SK-MEL-5 (cell line): ENCODE results near the gene GH2. TPM values are rescaled to one million over a fixed set of nuclear protein-coding genes. Genes with fewer than 3 reads are reported as not detected.

Experiments
- DNase-seq: peaks from one replicate; pipeline ENCODE4 v3.0.0-alpha.2; 2016; ENCODE audit warnings: low read depth, low spot score
- in situ Hi-C: cut with HindIII; loops from 2 replicates; pipeline ENCODE4 v1.10.0; 2016; ENCODE audit warnings: low sequenced_read_pairs, high pct_unique_total_duplicates, low pct_unique_long_range_greater_than_20kb
- small RNA-seq, 2 experiments: library from RNA; depleted of rRNA; stranded (forward); fragments of <200 nt; gene quantifications; one replicate each; pipeline ENCODE3, GENCODE V24; 2014
- total RNA-seq: library from RNA; depleted of rRNA; stranded (reverse); fragments of >200 nt; shearing (Covaris generic); gene quantifications from 2 replicates; pipeline ENCODE4 v1.2.3, GENCODE V29; 2014; rRNA removed

The GH2 gene
- total RNA-seq, 1 experiment from 2014 or later: not detected

DNA sequence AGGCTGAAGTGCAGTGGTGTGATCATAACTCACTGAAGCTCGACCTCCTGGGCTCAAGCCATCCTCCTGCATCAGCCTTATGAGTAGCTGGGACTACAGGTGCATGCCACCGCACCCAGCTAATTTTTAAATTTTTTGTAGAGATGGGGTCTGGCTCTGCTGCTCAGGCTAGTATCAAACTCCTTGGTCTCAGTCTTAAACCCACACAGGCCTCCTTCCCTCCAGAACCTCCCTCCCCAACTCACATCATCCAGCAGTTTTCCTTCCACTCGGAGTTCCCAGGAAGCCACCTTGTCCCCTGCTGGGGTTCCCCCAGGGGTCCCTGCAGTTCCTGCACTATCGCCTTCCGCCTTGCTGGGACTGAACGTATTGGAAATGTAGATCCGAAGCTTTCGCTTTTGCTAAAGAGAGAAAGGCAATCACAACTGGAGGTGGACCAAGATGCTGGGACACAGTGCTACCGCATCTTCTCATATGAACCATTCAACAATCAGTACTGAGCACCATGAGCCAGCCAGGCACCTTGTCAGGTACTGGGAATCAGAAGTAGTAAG, 46.5 kb downstream of the GH2 start:
- no peak for DNase-seq
- in situ Hi-C loops: no loop called here

DNA sequence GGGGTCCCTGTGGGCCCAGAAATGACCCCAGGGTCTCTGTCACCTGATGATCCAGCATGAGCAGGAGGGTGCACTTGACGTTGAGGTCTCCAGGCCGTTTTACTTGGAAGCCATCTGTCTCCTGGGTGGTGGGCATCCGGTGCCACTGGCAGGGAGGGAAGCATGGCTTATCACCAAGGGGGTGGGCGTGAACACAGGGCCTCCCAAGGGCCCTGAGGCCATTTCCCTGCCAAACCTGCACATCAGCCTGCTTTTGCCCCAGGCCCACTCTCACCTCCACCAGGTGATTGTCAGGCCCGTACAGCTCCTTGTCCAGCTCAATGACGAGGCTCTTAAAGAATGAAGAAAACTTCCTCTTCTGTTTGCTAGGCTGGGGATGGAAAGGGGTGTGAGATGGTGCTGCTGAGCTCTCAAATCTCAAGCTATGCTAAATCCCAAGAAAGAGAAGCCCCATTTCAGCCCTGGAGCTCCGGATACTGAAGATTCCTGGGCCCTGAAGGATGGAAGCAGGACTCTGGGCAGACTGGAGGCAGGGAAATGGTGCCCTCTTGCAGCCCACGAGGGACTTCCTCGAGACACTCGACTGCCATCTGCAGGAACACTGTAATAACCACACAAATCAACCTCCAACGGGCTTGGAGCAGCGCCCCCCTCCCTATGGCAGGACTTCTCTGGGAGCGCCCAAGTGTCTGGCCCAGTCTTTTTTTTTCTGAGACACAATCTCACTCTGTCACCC, 47.1 kb downstream of the GH2 start:
- DNase-seq: peak; percentile 95
- in situ Hi-C loops: no loop called here

DNA sequence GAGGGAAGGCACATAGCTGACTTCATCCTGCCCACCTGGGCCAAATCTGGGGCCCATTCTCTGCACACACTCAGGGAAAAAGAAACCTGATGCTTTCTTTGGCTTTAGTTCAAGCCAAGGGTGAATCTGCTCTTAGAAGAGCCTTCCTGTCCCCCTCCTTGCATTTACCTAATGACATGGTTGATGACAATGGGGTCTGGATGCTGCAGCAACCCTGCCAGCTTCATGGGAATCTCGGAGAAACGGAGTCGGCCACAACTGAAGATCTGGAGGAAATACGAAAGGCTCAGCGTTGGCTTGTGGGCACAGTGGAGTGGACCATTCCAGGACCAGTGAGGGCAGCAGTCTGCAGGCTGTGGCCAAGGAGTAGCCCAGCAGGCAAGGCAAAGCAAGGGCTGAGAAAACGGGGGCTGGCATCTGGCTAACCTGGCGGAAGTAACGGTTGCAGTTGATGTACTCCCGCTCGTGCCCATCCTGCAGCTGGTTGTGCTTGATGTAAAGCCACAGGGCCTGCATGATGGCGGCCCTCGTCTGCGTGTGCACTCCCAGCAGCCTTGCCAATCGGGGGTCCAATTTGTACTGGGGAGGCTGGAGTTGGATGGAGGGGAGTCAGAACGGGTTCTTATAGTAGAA, 47.9 kb downstream of the GH2 start:
- in situ Hi-C loops: no loop called here
- DNase-seq: no peak

DNA sequence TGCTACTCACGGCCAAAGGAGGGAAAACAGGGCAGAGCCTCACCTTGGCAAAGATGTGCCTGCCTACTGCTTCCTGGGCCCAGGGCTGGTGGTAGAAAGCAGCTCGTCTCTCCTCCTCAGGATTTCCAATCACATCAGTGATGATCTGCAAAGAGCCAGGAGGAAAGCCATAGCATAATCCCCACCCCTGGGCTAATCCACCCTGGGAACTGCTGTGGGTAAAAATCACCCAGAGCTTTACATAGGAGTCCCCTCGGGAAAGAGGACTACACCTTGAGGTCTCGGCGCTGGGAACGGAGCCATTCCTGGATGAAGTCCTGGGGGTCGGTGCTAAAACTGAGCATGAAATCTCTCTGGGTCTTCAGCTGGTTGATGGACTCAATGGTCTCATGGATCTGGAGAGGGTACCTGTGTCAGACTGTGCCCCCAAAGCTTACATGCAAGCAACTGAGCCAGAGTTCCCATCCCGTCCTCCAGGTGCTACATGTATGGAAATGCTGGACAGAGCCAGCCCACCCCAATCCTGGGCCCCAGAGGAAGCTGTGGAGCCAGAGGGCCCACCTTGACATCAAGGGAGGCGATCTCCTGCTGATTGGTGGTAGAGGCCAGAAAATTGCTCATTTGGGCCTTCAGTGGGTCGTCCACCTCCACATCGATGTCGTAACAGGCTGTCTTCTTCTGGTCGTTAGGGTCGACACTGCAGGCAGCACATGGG, 48.6 kb downstream of the GH2 start:
- no peak for DNase-seq
- in situ Hi-C loops: no loop called here

DNA sequence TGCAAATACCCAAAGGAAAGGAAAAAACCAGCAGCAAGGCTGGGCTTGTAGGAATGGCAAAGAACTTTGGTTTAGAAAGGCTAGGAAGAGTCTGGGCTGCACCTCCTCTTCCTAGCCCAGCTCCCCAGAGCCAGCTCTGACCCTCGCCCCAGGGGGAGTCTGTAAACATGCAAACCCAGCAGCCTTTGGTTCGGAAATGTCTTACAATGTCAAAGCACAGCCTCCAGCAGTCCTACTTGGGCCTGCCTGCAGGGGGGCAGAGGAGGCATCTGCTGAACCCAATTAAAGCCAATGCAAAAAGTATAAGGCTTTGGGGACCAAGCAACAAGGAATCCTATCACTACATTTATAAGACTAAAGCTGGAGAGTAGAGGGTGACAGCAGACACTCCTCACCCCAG, 49.3 kb downstream of the GH2 start:
- DNase-seq: no peak
- in situ Hi-C loops: no loop called here

DNA sequence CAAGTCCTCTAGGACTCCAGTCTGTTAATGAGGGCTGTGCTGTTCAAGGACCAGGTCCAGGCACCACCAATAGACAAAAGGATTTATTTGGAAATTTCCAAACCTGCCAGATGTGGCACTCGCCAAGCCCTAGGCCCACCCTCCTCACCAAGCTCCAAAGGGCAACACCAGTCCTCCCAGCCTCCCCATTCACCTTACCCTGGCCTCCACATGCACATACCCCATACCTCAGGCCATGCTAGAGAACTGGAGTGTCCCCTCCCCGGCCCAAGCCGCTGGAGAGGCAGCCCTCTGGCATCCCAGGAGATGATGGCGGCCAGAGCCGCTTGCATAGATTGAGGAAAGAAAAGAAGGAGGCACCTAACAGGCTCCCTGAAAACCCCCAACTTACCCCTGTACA, 49.7 kb downstream of the GH2 start:
- in situ Hi-C loops: no loop called here
- DNase-seq: no peak

DNA sequence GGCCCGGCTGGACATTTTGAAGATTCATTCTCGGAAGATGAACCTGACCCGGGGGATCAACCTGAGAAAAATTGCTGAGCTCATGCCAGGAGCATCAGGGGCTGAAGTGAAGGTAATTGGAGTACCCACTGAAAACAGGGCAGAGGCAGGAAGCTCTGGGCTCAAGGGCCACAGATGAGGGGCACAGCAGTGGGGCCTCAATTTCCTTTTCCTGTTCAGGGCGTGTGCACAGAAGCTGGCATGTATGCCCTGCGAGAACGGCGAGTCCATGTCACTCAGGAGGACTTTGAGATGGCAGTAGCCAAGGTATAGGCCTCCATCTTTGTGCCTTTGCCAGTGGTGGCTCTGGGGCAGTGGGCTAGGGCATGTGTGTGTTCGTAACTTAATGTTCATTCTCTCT, 50.2 kb downstream of the GH2 start:
- in situ Hi-C loops: no loop called here
- no peak for DNase-seq

DNA sequence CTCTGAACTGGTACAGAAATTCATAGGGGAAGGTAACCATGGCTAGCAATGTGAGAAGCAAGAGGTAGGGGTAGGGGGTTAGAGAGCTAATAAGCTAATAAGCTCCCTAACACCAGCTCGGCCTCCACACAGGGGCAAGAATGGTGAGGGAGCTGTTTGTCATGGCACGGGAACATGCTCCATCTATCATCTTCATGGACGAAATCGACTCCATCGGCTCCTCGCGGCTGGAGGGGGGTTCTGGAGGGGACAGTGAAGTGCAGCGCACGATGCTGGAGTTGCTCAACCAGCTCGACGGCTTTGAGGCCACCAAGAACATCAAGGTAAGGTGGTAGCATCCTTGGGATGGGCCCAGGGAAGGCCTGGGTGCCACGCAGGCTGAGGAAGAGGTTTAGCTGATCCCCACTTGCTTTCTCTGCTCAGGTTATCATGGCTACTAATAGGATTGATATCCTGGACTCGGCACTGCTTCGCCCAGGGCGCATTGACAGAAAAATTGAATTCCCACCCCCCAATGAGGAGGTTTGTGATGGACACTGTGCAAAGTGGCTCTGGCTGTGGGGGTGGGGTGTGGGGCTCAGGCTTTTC, 50.7 kb downstream of the GH2 start:
- no peak for DNase-seq
- in situ Hi-C loops: no loop called here

DNA sequence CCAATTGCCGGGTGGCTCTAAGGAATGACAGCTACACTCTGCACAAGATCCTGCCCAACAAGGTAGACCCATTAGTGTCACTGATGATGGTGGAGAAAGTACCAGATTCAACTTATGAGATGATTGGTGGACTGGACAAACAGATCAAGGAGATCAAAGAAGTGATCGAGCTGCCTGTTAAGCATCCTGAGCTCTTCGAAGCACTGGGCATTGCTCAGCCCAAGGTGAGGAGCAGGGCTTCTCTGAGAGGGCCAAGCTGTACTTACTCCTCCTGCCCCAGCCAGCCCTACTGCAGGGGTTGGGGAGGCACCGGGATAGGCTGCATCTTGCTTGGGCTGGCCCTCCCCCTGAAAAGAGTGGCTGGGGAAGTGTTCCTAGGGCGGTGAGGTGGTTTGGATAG, 51.5 kb downstream of the GH2 start:
- DNase-seq: no peak
- in situ Hi-C loops: no loop called here

Small RNA genes within 50 kb of the gene (small RNA-seq; reads per million reads assigned to genes)
- gene AC040958.1: 0 reads per million in 2 experiments
- gene AC127029.1: 0 reads per million in 2 experiments
- 0 reads per million in 2 experiments for gene GH1

Other genes starting within 250 kb of the GH2 start
- 12.0 and 18.6 TPM in 2 replicates for gene LIMD2, start 181.8 kb downstream of the GH2 start, total RNA-seq
- 11.9 and 14.6 TPM in 2 replicates for gene STRADA, start 140.1 kb downstream of the GH2 start, total RNA-seq
- 105 and 109 TPM in 2 replicates for gene CCDC47, start 108.3 kb downstream of the GH2 start, total RNA-seq
- gene DDX42, start 107.8 kb downstream of the GH2 start, total RNA-seq: 56.8 and 60.2 TPM in 2 replicates
- gene PSMC5, start 54.5 kb downstream of the GH2 start, total RNA-seq: 21.8 and 30.8 TPM in 2 replicates
- 42.4 and 51.6 TPM in 2 replicates for gene FTSJ3, start 54.3 kb downstream of the GH2 start, total RNA-seq
- gene SMARCD2, start 39.3 kb downstream of the GH2 start, total RNA-seq: 146 and 160 TPM in 2 replicates
- gene CSH2, start 8.3 kb downstream of the GH2 start, total RNA-seq: not detected in 2 replicates
- gene CSH1, start 14.6 kb upstream of the GH2 start, total RNA-seq: not detected in 2 replicates
- gene CSHL1, start 29.3 kb upstream of the GH2 start, total RNA-seq: not detected in 2 replicates
- gene GH1, start 36.9 kb upstream of the GH2 start, total RNA-seq: not detected in 2 replicates
- 2.2 and 3.1 TPM in 2 replicates for gene CD79B, start 50.4 kb upstream of the GH2 start, total RNA-seq
- gene SCN4A, start 91.0 kb upstream of the GH2 start, total RNA-seq: not detected in 2 replicates
- gene PRR29, start 116.4 kb upstream of the GH2 start, total RNA-seq: 0.13 TPM in 1 of 2 replicates, not detected in the other
- gene ICAM2, start 138.7 kb upstream of the GH2 start, total RNA-seq: 0.71 TPM in 1 of 2 replicates, not detected in the other
- 6.2 and 7.2 TPM in 2 replicates for gene ERN1, start 248.2 kb upstream of the GH2 start, total RNA-seq